K562 (cell line): ENCODE data around the gene PDLIM7. TPM values are rescaled to one million over a fixed set of nuclear protein-coding genes. Genes with fewer than 3 reads are reported as not detected.

Experiments used
- ARID2 ChIP-seq: fragments of 450-650 bp; IDR thresholded peaks from 2 replicates; pipeline ENCODE4 v1.6.1; 2017; ENCODE audit warnings: antibody characterized with exemption, mild to moderate bottlenecking
- E2F1 ChIP-seq: sonication (generic); formaldehyde crosslinking; IDR thresholded peaks from 2 replicates; pipeline ENCODE4 v1.8.1; 2023; ENCODE audit warnings: mild to moderate bottlenecking, missing genetic modification reagents, moderate library complexity
- EP300 ChIP-seq: IDR thresholded peaks from 2 replicates; pipeline ENCODE4 v1.6.1; 2012; ENCODE audit warnings: low read length, improper control_type of control experiment
- ETV1 ChIP-seq: fragments of 450-650 bp; conservative IDR thresholded peaks from 2 replicates; pipeline ENCODE4 v1.6.1; 2016; ENCODE audit warnings: missing genetic modification characterization, control low read depth, low read depth, missing compliant biosample characterization
- GABPA ChIP-seq: fragments of 200-800 bp; sonication (Bioruptor generic); conservative IDR thresholded peaks from 2 replicates; pipeline ENCODE4 v1.6.1; 2016; ENCODE audit warnings: low read depth, missing genetic modification characterization, missing compliant biosample characterization
- HDGF ChIP-seq: fragments of 450-650 bp; IDR thresholded peaks from 2 replicates; pipeline ENCODE4 v1.6.1; 2016
- HMGN3 ChIP-seq: IDR thresholded peaks from 2 replicates; pipeline ENCODE4 v1.6.1; 2011; ENCODE audit warnings: borderline replicate concordance, low read depth, mild to moderate bottlenecking, mixed read lengths, low read length; ENCODE audit not compliant: insufficient read length; ENCODE audit errors: extremely low read depth
- L3MBTL2 ChIP-seq: fragments of 450-650 bp; IDR thresholded peaks from 2 replicates; pipeline ENCODE4 v1.6.1; 2016; ENCODE audit warnings: mild to moderate bottlenecking, moderate library complexity
- MED1 ChIP-seq: sonication (generic); formaldehyde crosslinking; IDR thresholded peaks from 2 replicates; pipeline ENCODE4 v1.8.1; 2023; ENCODE audit warnings: missing genetic modification reagents, borderline replicate concordance
- NFIC ChIP-seq: fragments of 450-650 bp; IDR thresholded peaks from 2 replicates; pipeline ENCODE4 v1.6.1; 2017; ENCODE audit warnings: mild to moderate bottlenecking, inconsistent platforms
- RNF219 ChIP-seq: fragments of 250-450 bp; sonication (Bioruptor Pico); IDR thresholded peaks from 2 replicates; pipeline ENCODE4 v1.5.0; 2022; ENCODE audit warnings: mild to moderate bottlenecking
- SIX5 ChIP-seq, 2 experiments: IDR thresholded peaks; 2 replicates each; pipeline ENCODE4 v1.6.1; 2011; ENCODE audit warnings: low read length in 2 of 2, borderline replicate concordance in 1 of 2, low read depth in 1 of 2, mild to moderate bottlenecking in 1 of 2, moderate library complexity in 1 of 2; ENCODE audit not compliant: insufficient read depth in 1 of 2
- SPI1 ChIP-seq: IDR thresholded peaks from 2 replicates; pipeline ENCODE4 v1.6.1; 2011; ENCODE audit warnings: low read depth, low read length, control low read depth, borderline replicate concordance
- STAT6 ChIP-seq: sonication (generic); formaldehyde crosslinking; IDR thresholded peaks from 2 replicates; pipeline ENCODE4 v1.8.1; 2023; ENCODE audit warnings: mild to moderate bottlenecking, missing genetic modification reagents
- USF2 ChIP-seq: sonication (generic); formaldehyde crosslinking; IDR thresholded peaks from 2 replicates; pipeline ENCODE4 v1.5.0; 2020; ENCODE audit warnings: missing genetic modification reagents
- ZFX ChIP-seq: sonication (generic); formaldehyde crosslinking; IDR thresholded peaks from 2 replicates; pipeline ENCODE4 v1.8.0; 2022; ENCODE audit warnings: mild to moderate bottlenecking, missing genetic modification reagents, moderate library complexity
- ZNF24 ChIP-seq: fragments of 450-650 bp; IDR thresholded peaks from 2 replicates; pipeline ENCODE4 v1.6.1; 2016
- ZNF41 ChIP-seq: fragments of 250-450 bp; sonication (Bioruptor Pico); conservative IDR thresholded peaks from 2 replicates; pipeline ENCODE4 v1.4.0; 2020; ENCODE audit warnings: mild to moderate bottlenecking
- ZNF780A ChIP-seq: fragments of 250-450 bp; sonication (Bioruptor Pico); IDR thresholded peaks from 2 replicates; pipeline ENCODE4 v1.5.0; 2021; ENCODE audit warnings: mild to moderate bottlenecking
- polyA plus RNA-seq, 8 experiments: library from polyadenylated mRNA; depleted of rRNA in 4 of 8; stranded (reverse) in 5 of 8; unstranded in 3 of 8; fragments of >200 nt; fragmentation: Nextera tagmentation in 2 of 8; fragmentation: Illumina TruSeq in 1 of 8; extraction: Ambion mirVana in 2 of 8; extraction: Trizol in 1 of 8; gene quantifications; 2 replicates each; pipeline versions ENCODE4 v1.2.1 to v1.2.3, GENCODE V29; 2011 to 2014; ENCODE audit warnings: inconsistent platforms in 1 of 8, missing spikeins in 1 of 8
- total RNA-seq, 7 experiments: library from RNA; depleted of rRNA in 6 of 7; stranded (reverse); fragments of >200 nt in 6 of 7; fragmentation: Illumina TruSeq in 2 of 7; extraction: Trizol in 2 of 7; gene quantifications; 2 replicates each; pipeline versions ENCODE4 v1.2.1 to v1.2.3, GENCODE V29; 2011 to 2021; ENCODE audit warnings: low replicate concordance in 1 of 7
- TF ChIP-seq, protein P1 (sequence below): sonication (generic); formaldehyde crosslinking; IDR thresholded peaks from 2 replicates; pipeline ENCODE4 v1.9.0; 2022; ENCODE audit warnings: mild to moderate bottlenecking, missing genetic modification reagents

PDLIM7 gene
- total and polyA plus RNA-seq, 9 of the 15 experiments (the other 6 are each of a cell fraction or from before 2014, with no cell fraction given) = 2.1 to 124 (median 32.6) TPM

DNA sequence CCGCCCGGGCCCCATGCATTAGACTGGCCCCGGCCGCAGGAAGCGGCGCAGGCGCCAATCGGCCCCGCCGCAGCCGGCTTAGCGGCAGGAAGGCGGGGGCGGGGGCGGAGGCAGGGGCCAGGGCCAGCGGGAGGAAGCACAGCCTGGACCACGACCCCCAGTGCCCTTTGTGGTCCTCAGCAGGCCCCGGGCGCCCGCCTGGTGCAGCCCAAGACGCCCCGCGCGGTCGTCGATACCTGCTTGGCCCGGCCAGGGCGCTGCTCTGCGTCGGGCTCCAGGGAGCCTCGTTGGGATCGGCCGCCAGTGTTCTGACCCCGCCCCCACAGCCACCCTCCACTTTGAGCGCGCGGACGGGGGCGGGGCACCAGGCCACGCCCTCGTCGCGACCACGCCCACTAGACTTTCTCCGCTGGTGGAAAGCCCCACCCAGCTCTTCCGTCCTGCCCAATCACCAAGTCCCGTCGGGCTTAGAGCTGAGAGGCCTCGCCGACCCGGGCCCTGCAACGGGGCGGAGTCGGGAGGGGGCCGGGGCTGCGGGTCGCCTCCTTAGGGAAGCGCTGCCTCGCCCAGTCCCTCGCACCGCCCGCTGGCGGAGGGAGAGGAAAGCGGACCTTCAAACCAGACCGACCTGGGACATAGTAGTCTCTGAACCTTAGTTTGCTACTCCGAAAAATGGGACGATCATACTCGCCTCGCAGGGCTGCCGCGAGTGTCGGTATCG, at the start of gene PDLIM7 (continued):
- TF ChIP-seq ZFX (CRISPR knock-in tag) = peak; percentile 73
- TF ChIP-seq E2F1 (CRISPR knock-in tag) = no peak
- TF ChIP-seq EP300 = no peak; the same call in none of the 2 replicates
- TF ChIP-seq HDGF = peak; percentile 97
- TF ChIP-seq HMGN3 = peak; percentile 82
- no peak for TF ChIP-seq STAT6 (CRISPR knock-in tag)
- no peak for TF ChIP-seq ARID2
- TF ChIP-seq ZNF41 (CRISPR knock-in tag) = 0 out of 2 replicates have a peak, but pooled peaks have one; percentile 1
- peak; percentile 38; the same call in 1 of the 2 replicates for TF ChIP-seq ZNF24
- TF ChIP-seq RNF219 (CRISPR knock-in tag) = no peak
- TF ChIP-seq NFIC = peak; percentile 37
- TF ChIP-seq, protein P1, sequence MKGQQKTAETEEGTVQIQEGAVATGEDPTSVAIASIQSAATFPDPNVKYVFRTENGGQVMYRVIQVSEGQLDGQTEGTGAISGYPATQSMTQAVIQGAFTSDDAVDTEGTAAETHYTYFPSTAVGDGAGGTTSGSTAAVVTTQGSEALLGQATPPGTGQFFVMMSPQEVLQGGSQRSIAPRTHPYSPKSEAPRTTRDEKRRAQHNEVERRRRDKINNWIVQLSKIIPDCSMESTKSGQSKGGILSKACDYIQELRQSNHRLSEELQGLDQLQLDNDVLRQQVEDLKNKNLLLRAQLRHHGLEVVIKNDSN (CRISPR knock-in tag) = no peak
- TF ChIP-seq SIX5 (IDR thresholded peaks at IDR 0.05; ENCODE audit: borderline replicate concordance in 1 of 2, insufficient read depth in 1 of 2, low read depth in 1 of 2, low read length in 2 of 2) = no peak
- no peak for TF ChIP-seq ZNF780A (CRISPR knock-in tag)
- TF ChIP-seq GABPA (tag) = no peak
- peak; percentile 28; the same call in 1 of the 2 replicates for TF ChIP-seq ETV1 (tag)
- no peak for TF ChIP-seq USF2 (CRISPR knock-in tag)
- no peak for TF ChIP-seq MED1 (CRISPR knock-in tag)
- TF ChIP-seq L3MBTL2 = peak; percentile 43
- TF ChIP-seq SPI1 = peak; percentile 18; the same call in 1 of the 2 replicates
